Stromal cell of bone marrow (primary cell): ENCODE results near the gene ANKRD18B.
"Not testable (repeated sequence)": the region's sequence is repeated elsewhere in the genome, so short reads cannot be mapped to it uniquely, and the experiment has no call there.

ENCODE experiments used
- DNase-seq: peaks from one replicate; pipeline ENCODE4 v3.0.0-alpha.2; 2012; ENCODE audit warnings: low read depth

The ANKRD18B gene

DNA sequence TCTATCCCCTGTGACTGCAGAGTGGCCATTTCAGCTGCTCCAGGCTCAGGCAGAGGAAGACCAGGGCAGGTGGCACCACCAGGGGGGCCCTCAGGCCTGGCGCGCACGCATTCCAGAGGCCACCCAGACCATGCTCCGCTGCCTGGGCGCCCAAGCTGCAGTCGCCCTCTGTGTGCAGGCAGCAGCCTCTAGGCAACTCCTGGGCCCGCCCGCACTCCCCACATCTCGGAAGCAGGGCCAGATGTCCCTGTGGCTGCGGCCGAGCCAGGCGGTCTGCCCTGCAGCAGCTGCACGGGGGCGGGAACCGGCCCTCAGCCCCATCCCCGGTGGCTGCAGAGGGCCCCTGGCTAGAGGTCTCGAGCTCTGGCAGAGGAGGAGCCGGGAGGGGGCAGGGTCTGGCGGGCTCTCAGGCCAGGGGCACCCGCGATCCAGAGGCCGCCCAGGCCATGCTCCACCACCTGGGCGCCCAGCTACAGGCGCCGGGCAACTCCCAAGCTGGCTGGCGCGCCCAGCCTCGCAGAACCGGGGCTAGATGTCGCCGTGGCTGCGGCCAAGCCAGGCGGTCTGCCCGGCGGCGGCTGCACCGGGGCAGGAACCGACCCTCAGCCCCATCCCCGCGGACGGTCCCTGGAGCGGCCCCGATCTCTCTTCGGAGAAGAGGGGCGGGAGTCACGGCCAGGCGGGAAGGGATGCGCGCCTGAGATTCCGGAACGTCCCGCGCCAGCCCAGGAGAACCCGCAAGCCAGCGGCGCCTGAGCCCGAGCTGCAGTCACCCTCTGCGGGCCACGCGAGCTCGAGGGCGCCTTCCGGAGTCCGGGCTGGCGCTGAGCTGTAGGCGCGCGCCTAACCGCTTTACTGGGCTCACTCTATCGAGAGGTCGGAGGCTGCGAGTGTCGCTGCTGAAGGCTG lies at the start of gene ANKRD18B:
Gene ANKRD18B (plus strand): TSS at position 855 of the 909 bp plus-strand sequence. CDS start 239 bp downstream, outside the sequence.
- DNase-seq: peak; percentile 30

DNA sequence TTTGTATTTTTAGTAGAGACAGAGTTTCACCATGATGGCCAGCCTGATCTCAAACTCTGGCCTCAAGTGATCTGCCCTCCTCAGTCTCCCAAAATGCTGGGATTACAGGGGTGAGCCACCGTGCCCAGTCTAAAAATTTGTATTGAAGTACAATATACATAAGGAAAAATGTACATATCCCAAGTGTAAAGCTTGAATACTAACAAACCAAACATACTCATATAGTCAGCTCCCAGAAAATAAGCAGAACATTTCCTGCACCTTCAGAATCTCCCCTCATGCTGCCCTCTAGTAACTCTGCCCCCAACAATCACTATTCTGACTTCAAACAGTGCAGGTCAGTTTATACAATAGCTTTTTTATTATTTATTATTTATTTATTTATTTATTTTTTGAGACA lies 48.7 kb upstream of the ANKRD18B start:
- DNase-seq: no peak

- no peak for DNase-seq
These were observed 47.5 kb upstream of the ANKRD18B start for GRCh38 chr9:33476503-33476902.

- no peak for DNase-seq
These were observed 43.9 kb upstream of the ANKRD18B start for GRCh38 chr9:33480106-33480505.

- DNase-seq: no peak
These were observed 43.1 kb upstream of the ANKRD18B start for GRCh38 chr9:33480976-33481375.

GRCh38 chr9:33485312-33485711 lies 38.7 kb upstream of the ANKRD18B start:
- DNase-seq: not testable (repeated sequence)

- DNase-seq: no peak
These were observed 35.0 kb upstream of the ANKRD18B start for GRCh38 chr9:33489066-33489465.

DNA sequence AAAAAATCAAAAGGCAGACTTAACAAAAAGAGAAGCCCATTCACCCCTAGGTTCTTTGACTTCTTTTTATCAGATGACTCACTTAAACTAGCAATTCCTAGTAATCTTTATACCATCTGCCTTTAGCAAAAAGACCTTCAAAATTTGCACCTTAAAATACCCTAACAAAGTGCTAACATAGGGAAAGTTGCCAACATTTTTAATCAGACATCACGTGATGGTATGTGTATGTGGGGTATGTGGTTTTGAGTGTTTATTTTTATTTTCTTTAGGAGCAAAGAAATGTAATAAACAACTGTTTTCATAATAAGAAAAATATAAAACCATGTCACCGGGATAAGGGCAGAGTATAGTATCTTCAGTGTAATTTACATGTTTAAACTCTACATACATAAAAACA lies 30.2 kb upstream of the ANKRD18B start:
- DNase-seq: not testable (repeated sequence)

DNA sequence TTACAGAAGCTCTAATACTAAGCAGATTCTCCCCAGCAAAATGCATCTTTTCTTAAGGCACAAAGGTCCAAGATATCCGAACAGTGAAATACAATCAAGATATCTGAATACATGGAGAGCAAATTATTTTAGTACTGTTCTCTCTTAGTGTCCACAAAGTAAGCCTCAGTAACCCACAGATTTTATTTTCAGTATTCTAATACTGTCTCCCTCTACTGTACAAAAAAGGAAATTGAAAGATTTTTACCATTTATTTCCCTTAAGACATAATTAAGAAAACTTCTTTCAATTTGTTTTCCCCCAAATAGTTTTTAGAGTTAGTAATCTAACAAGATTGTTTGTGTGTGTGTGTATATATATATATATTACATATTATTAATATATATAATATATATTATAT lies 25.7 kb upstream of the ANKRD18B start:
- no peak for DNase-seq

DNA sequence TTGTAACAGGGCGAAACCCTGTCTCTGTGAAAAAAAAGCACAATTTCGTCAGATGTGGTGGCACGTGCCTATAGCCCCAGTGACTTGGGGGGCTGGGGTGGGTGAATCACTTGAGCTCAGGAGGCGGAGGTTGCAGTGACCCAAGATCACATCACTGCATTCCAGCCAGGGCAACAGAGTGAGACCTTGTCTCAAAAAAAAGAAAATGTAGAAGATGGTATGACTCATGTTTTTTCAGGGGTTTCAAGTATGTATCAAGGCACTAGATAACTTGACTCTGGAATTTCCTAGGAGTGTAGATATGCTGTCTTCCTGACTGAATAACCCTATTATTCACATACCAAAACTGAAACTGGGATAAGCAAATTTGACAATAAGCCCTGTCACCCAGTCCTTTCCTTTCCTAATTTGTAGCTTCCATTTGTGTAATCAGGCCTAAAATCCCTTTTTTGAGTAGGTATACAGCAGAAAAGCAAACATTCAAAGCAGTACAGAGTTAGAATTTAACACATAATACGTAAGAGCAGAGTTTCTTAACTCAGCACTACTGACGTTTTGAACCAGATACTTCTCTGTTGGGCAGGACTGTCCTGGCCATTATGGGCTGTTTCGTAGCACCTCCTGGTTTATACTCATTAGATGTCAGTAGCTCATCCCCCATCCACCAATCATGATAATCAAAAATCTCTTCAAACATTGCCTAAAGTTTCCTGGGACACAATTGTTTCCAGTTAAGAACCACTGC lies 17.3 kb upstream of the ANKRD18B start:
- peak; percentile 77 for DNase-seq

- peak; percentile 36 for DNase-seq
These were observed 13.5 kb upstream of the ANKRD18B start for GRCh38 chr9:33510262-33511183.

- DNase-seq: not testable (repeated sequence)
These were observed 12.9 kb upstream of the ANKRD18B start for GRCh38 chr9:33511184-33511517.

- not testable (repeated sequence) for DNase-seq
These were observed 11.5 kb upstream of the ANKRD18B start for GRCh38 chr9:33512535-33512934.

GRCh38 chr9:33515342-33515995 lies 8.6 kb upstream of the ANKRD18B start:
- DNase-seq: not testable (repeated sequence)

DNA sequence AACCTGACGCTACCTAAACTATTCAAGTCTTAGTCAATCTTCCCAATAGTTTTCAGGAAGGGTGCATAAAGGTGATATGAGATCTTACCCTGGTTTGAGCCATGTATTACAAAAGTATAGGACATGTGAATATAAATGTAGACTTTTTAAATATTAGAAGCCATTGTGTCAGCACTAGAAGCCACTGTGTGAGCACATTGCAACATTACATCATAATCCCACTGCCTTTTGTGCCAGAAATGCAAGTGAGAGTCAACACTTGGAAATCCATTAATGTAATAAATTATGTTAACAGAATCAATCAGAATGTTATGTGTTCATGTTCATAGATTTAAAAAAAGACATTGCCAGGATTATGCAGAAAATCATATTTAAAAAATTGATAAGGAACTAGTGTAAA lies 7.7 kb upstream of the ANKRD18B start:
- not testable (repeated sequence) for DNase-seq

GRCh38 chr9:33517373-33517772 lies 6.7 kb upstream of the ANKRD18B start:
- peak; percentile 48 for DNase-seq

- peak; percentile 63 for DNase-seq
These were observed 6.0 kb upstream of the ANKRD18B start for GRCh38 chr9:33517934-33518577.

DNA sequence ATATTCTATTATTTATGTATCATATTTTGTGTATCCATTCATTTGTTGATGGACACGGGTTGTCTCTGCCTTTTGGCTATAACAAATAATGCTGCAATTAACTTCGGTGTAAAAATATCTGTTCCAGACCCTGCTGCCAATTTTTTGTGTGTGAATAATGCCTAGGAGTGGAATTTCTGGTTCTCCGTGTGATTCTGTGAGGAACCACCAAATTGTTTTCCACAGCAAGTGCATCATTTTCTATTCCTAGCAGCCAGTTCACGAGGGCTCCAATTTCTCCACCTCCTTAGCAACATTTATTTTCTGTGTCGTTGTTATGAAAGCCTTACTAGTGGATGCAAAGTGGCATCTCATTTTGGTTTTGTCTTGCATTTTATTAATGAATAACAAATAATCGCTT lies 2.2 kb upstream of the ANKRD18B start:
- DNase-seq: not testable (repeated sequence)

- no peak for DNase-seq
These were observed 376 bp downstream of the ANKRD18B start for GRCh38 chr9:33524306-33524947.

- not testable (repeated sequence) for DNase-seq
These were observed 4.0 kb downstream of the ANKRD18B start for GRCh38 chr9:33528069-33528468.
